ENCODE results near the gene PPIP5K2.
"Not testable (repeated sequence)": the region's sequence is repeated elsewhere in the genome, so short reads cannot be mapped to it uniquely, and the experiment has no call there.

The PPIP5K2 gene

DNA sequence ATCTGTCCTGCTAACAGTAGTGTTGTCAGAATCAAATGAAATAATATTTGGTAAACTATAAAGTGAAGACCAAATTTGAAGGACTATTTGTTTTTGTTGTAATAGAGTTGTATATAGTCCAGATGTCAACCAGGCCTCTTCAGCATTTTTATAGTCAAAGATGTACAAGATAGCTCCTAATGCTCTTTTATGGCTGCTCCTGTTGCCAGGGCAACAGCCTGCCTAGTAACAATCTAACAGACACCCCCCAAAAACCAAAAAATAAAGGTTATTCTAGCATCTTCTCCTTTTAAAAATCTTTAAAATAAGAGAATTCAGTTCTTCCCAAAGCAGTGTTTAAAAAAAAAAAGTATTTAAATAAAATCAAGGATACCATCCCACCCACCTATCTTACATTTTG lies 89.0 kb downstream of the PPIP5K2 start:
- no peak for DNase-seq

DNA sequence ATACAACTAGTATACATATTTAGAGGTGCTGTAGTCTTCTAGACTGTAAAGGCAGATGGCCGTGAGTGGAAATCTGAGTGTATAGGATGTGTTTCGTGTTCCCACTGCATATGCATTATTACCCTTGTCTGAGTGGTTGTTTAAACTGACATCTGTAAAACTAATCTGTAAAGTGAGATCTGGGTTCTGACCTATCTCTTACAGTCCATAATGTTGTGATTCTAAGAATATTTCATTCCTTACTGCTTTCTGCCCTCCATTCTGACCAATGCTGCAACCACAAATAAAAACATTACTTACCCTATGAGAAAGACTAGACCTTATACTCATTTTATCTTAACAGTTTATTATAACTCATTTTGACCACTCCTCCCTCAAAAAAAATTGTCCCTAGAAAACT lies 90.9 kb downstream of the PPIP5K2 start:
- no peak for DNase-seq

DNA sequence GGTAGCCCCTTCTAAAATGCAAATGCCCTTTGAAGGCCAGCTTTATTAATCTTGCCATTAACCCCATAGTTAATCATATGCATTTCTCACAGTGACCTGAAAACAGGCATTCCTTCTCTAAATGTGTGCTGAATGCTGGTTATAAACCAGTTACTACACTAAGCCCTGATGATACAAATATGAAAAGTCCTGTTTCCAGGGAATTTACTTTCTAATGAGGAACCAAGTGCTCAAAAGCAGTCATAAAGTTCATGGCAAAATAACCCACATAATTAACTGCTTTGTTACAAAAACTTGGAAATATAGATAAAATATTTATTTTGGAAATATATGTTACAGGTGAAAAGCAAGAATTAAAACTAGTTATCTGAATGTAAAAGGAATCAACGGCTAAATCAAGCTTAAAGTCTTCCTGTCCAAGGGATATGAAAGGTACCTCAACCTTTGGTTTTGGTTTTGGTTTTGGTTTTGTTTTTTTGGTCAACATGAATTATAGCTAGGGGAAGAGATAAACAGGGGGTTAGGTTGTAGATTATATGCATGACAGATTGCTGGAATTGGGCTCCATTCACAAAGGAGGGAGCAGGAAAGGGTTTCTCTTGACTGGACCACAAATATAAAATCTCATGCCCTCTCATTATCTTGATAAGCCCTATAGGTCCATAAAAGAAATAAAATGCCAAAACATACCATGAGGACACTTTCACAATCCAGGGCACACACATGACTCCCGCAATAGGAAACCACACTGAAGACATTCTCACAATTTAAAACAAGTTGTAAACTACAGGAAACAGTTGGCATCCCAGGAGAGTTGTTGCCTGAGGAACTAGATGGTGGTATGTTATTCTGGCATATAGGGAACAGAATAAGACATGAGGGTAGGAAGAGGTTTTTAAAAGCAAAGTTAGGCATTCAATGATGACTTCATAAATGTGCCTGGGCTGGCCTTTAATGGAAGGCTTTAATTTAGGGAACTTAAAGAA lies 91.8 kb downstream of the PPIP5K2 start:
- peak; percentile 68 for DNase-seq

DNA sequence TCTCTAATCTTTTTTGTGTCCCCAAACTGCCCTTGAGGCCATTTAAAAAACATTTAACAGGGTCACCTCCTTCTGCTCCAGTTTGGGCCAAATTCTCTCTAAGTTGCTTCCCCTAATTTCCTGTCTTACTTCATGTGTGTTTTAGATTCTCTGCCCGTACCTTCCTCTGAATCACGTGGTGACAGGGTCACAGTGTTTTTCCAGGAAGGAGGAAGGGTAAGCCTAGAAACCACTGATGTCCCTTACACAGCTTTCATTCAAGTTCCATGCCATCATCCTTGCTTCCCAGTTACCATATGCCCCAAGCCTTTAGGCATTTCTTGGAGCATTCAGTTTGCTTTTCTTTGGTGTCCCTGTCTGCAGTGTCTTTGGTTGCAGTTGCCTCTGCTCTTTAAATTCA lies 96.0 kb downstream of the PPIP5K2 start:
- DNase-seq: peak; percentile 1

DNA sequence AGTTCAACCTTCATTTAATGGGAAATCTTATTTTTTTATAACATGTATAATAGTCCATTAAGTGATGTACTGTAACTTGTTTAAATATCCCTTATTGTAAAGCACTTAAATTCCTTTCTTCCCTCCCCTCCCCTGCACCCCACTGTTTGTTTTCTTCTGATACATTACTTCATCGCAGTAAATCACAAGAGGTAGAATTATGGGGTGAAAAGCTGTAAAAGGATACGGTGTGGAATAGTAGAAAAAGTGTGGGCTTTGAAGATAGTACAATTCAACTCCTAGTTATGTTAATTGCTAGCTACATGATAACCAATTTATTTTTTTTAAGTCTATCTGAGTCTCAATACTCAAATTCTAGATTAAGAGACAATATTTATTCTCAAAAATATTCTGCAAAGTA lies 96.6 kb downstream of the PPIP5K2 start:
- DNase-seq: no peak

DNA sequence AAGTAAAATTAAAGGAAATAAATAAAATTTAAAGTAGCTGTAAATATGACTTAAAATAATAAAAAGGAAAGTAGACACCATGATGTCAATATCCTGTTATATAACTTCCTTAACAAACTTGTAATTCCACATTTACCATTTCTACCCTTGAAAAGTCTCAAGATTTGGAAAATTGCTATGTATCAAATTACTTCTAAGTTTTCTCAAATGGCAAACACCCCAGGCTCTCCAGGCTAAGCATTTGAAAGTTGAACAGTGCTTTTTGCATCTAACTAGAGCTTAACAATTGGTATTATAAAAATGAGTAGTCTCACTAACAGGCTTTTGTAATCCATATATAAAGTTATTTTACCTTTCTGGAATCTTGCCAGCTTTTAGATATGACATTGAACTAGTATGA lies 97.0 kb downstream of the PPIP5K2 start:
- DNase-seq: no peak

DNA sequence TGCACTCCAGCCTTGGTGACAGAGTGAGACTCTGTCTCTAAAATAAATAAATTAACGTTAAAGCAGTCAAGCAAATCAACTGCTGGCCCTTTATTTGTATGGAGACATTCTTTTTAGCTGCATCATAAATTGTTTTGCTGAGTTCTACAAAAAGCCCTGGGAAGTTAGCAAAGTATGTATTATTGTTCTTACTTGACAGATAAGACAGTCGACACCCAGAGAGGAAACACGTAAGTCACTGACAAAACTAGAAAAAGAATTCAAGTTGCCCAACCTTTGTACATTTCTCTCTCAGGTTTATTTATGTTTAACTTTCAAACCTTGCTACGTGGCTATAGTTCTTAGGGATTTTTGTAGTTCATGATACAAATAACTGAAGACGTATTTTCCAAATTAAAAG lies 98.1 kb downstream of the PPIP5K2 start:
- no peak for DNase-seq

DNA sequence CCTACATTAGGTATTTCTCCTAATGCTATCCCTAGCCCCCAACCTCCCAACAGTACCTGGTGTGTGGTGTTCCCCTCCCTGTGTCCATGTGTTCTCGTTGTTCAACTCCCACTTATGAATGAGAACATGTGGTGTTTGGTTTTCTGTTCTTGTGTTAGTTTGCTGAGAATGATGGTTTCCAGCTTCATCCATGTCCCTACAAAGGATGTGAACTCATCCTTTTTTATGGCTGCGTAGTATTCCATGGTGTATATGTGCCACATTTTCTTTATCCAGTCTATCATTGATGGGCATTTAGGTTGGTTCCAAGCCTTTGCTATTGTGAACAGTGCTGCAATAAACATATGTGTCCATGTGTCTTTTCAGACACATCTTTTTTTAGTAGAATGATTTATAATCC lies 99.0 kb downstream of the PPIP5K2 start:
- DNase-seq: not testable (repeated sequence)

DNA sequence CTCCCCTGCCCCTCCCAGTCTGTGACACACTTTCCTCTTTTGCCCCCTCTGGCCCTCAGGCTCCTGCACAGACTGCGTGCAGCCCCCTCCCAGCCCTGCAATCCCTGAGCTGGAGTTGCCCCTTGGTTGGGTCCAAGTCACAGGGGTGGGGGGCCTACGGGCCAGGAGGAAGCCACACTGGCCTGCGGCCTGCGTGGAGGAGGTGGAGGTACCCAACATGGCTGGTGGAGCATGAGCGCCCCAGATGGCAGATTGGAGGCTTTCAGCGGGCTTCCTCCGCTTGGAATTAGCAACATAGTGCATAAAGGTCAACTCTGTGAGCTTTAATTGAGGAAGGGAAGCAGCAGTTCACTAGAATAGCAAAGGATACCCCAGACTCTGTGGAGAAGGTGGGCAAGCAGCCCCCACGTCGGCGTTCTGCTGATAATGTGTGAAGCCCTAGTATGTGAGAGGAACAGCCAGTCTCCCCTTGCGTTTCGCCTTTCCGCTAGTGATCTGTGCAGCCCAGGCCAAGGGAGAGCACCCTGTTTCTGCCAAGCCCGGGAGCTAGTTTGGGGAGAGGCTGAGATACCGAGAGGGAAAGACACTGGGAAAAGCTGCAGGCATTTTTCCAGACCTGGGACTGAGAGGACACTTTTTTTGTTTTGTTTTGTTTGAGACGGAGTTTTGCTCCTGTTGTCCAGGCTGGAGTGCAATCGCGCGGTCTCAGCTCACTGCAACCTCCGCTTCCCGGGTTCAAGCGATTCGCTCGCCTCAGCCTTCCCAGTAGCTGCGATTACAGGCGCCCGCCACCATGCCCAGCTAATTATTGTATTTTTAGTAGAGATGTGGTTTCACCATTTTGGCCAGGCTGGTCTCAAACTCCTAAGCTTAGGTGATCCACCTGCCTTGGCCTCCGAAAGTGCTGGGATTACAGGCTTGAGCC lies 103.2 kb downstream of the PPIP5K2 start:
- no peak for DNase-seq

DNA sequence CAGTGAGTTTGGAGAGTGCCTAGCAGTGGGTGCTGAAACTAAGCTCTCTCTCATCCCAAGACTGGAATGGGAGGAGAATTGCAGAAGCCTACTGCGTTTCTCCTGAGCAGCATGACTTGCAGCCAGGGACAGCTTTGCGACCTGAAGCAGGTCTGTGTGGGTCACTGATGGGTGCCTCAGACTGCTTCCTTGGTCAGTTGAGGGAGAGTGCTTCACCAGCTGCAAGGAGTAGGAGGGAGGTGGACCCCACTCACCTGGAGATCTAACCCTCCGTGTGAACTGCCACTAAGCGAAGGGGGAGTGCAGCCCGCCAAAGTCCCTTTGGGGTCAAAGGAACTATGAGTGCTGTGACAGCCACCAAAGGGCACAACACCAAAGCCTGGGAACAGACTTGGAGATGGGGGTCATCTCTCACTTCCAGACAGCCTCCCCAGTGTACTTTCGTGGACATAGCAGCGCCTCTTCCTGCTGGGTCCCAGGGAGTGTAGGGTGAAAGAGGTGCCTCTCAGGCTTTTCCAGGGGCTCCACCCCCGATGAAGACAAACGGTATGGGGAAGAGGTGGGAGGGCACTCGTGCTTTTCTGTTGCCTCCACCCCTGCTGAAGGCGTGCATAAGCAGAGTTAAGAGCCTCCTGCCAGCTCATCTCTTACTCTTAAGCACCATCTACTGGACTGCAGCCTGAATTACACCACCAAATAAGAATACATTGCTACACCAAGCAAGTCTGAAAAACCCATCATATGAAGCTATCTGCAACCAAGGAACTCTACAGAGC lies 104.2 kb downstream of the PPIP5K2 start:
- DNase-seq: peak; percentile 4

DNA sequence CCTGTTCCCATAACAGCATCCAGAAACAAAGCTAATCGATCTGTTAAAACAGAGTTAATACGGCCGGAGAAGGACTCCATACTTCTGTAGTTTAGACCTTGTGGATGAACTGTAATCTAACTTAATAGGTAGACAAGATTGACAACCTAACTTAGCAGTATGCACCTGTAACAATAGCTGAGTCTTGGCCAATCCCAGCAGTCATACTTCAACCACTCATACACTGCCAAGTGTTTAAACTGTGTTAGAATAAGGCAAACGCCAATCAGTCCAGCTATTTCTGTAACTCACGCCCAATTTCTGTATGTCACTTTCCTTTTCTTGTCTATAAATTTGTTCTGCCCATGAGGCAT lies 104.8 kb downstream of the PPIP5K2 start:
- no peak for DNase-seq

DNA sequence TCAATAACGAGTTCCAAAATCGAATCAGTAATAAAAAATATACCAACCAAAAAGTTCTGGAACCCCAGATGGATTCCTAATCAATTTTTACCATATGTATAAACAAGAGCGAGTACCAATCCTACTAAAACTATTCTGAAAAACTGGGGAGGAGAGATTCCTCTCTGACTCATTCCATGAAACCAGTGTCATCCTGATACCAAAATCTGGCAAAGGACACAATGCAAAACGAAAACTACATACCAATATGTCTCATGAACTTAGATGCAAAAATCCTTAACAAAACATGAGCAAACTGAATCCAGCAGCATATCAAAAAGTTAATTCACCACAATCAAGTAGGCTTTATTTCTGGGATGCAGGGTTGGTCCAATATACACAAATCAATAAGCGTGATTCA lies 108.0 kb downstream of the PPIP5K2 start:
- no peak for DNase-seq

DNA sequence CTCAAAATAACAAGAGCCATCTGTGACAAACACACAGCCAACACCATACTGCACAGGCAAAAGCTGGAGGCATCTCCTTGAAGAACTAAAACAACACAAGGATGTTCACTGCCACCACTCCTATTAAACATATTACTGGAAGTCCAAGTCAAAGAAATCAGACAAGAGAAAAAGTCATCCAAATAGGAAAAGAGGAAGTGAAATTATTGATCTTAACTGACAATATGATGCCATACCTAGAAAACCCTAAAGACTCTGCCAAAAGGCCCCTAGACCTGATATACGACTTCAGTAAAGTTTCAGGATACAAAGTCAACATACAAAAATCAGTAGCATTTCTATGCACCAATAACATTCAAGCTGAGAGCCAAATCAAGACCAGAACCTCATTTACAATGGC lies 108.5 kb downstream of the PPIP5K2 start:
- DNase-seq: no peak

DNA sequence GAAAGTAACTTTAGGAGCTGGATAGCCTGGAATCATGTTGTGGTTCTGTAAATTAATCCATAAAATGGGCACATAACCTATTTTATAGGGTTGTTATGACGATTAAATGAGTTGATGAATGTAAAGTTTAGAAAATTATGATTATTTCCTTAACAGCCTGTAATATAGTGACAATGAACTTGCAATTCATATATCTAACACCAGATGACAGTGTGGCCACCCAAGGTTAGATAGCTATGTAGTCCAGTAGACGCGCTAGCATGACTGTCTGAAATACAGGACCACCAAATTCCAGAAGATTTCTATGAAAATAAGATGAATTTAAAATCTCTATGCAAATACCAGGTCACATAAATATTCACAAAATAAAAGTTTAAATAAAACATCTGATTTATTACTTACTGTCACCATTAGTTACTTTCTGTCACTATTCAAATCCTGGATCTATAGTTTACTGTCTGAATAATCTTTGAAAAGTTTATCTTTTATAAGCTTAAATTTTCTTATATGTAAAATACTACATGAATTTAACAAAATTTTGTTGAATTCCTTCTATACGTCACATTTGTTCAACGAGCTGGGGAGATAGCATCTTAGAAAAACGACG lies 112.4 kb downstream of the PPIP5K2 start:
- DNase-seq: peak; percentile 13

DNA sequence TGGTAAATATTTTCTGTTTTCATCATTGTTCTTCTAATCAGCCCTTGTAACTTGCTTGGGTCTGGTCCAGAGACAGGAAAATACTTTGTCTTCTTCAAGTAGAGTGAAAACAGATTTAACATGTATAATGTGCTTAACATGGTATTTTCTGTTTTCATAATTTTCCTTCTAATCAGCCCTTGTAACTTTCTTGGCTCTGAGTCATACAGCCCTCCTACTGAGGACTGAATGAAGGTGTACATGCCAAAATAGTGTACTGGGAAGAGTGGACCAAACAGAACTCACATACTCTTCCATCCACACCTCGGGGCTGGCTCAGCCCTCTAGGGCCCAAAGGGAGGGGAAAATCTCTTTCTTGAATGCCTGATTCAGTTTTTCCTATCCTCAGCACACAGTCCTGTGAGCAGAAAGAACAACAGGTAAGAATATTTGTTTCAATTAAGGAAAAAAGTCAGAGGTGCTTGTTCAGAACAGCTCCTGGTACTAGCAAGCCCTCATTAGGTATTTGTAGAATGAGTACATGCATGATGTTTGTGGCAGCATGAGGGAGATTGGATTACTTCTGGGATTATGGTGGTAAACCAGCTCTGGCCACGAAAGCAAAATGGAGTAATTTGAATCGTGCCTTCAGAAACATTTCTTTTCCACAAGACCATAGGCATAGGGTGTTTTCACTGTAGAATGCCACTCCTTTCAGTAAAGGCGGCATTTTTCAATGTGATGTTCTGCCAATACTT lies 114.3 kb downstream of the PPIP5K2 start:
- DNase-seq: no peak

DNA sequence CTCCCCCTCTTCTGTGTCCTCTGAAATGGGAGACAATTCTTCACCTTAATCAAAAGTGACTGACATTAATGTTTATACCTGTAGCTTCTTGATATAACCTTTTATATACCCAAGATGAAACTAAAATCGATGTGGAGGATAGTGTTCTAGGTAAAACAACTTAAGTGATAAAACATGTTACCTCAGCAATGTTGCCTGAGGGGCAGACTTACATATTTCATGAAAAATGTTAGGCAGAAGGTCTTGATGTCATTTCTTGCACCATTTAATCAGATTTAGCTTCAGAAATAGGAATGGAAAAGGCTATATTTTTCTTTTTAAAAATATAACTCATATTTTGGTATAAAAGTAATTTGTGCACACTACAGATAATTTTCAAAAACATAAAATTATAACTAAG lies 115.8 kb downstream of the PPIP5K2 start:
- no peak for DNase-seq

DNA sequence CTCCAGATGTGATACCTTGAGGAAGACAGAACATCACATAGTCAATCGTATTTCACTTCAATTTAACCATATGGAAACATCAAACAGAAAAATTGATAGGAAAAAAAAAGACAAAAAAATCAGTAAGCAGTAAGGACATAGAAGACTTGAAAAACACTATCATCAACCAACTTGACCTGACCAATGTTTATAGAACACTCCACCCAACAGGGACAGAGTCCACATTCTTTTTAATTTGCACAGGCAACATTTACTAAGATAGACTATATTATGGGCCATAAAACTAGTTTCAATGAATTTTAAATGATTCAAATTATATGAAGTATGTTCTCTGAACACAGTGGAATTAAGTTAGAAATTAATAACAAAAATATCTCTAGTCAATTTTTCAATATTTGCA lies 117.7 kb downstream of the PPIP5K2 start:
- no peak for DNase-seq

DNA sequence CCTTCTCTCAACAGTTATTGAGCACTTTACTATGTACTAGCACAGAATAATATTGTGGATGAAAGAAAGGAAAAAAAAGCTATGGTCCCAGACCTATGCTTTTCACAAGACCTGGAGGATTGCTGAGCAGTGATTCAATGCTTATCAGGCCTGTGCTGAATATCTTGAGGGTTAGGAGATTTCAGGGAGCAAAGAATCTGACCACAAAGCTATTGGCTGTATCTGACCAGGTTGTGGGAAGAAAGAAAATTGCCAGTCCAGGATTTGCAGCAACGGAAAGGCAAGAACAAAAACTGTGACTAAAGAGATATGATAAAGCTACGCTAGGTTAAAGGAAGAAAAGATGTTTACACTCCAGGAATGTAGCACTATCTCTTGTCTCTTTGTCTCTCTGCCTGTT lies 123.6 kb downstream of the PPIP5K2 start:
- DNase-seq: no peak

DNA sequence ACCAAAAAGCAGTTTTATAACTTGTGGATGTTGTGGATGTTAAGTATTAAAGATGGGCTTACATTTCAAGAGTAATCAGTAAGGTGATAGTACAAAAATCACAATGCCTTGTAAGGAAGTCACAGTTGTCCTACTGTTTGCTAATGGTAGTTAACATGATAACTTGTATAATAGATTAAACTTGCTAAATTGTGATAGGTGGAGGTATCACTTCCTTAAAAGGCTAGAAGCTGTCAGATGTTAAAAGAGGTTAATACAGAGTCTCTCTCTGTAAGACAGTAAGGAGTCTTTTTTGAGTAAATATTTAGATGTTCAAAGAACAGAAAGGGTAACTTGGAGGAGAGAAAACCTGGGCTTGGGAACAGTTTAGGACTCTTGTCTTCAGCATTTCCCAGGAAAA lies 124.3 kb downstream of the PPIP5K2 start:
- DNase-seq: no peak

DNA sequence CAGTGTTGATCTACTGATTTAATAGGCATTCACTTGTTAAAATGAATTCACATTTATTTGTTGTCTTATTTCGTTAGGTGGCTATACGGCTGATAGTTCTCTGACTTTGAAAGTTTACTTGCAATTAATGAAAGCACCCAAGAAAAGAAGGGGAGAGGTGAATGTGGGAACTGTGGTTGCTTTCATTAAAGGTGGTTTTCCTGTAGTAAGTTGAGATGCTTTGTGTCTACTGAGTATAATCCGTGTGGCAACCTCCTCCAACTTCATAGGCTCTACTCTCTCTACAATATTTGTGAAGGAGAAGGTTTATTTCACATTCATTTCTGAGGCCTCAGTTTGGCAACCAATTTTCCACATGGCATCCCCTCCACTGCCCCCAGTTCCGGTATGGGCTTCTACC lies 125.7 kb downstream of the PPIP5K2 start:
- DNase-seq: no peak

DNA sequence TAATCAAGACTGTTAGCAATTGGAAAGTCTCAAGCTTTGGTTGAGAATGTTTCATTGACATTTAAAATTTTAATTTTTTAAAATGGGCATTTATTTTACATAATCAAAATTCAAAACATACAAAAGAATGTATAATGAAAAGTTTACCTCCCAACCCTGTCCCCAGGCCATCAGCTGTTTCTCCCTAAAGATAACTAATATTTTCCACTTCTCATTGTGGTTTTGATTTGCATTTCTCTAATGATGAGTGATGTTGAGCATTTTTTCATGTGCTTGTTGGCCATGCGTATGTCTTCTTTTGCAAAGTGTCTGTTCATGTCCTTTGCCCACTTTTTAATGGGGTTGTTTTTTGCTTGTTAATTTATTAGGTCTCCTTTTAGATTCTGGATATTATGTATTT lies 127.0 kb downstream of the PPIP5K2 start:
- no peak for DNase-seq

DNA sequence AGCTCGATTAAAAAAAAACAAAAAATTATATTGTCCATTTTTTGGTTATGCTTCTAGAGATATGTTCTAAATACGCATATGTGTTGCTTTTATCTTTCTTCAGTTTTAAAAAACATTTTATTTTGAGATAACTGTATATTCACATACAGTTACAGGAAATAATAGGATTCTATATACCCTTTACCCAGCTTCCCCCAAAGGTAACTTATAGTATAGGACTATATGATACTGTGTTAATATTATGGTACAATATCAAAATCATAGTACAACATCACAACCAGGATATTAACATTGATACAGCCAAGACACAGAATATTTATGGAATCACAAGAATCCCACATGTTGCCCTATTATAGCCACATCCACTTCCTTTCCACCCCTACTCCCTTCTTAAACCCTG lies 129.0 kb downstream of the PPIP5K2 start:
- no peak for DNase-seq

Data from GF-D8 (cell line).